HL-60 (cell line): ENCODE data around the gene ATXN7.

Source experiments
- DNase-seq, 2 experiments: peaks; one replicate each; pipeline ENCODE4 v3.0.0-alpha.2; 2010 to 2020; ENCODE audit warnings: low read depth in 1 of 2, low spot score in 1 of 2
- H3K27ac ChIP-seq: fragments of 250-450 bp; sonication (Bioruptor Pico); replicated peaks from 2 replicates; pipeline ENCODE4 v1.5.1; 2020; ENCODE audit warnings: mild to moderate bottlenecking, moderate library complexity
- H3K27me3 ChIP-seq: fragments of 250-450 bp; sonication (Bioruptor Pico); 2 replicates; pipeline ENCODE4 v1.5.1; 2021; ENCODE audit warnings: mild to moderate bottlenecking, moderate library complexity; ENCODE audit not compliant: insufficient read depth, poor library complexity, severe bottlenecking
- H3K4me3 ChIP-seq: replicated peaks from 2 replicates; pipeline ENCODE4 v1.5.1; 2011; ENCODE audit warnings: mild to moderate bottlenecking, control low read depth, low read length; ENCODE audit not compliant: insufficient read depth
- CTCF ChIP-seq: IDR thresholded peaks from one replicate; pipeline ENCODE4 v1.5.1; 2011; ENCODE audit warnings: low read length, control low read depth, inconsistent platforms; ENCODE audit not compliant: insufficient read depth
- GABPA ChIP-seq: IDR thresholded peaks from 2 replicates; pipeline ENCODE4 v1.6.1; 2012; ENCODE audit warnings: low read depth
- POLR2AphosphoS5 ChIP-seq: IDR thresholded peaks from 2 replicates; pipeline ENCODE4 v1.6.1; 2012; ENCODE audit warnings: low read depth
- REST ChIP-seq: IDR thresholded peaks from 2 replicates; pipeline ENCODE4 v1.6.1; 2012; ENCODE audit warnings: low read depth; ENCODE audit not compliant: insufficient replicate concordance
- SPI1 ChIP-seq: IDR thresholded peaks from 2 replicates; pipeline ENCODE4 v1.6.1; 2012; ENCODE audit warnings: low read depth, mild to moderate bottlenecking, borderline replicate concordance

Gene ATXN7

GRCh38 chr3:63864008-63864964 is 619 bp downstream of the ATXN7 start:
- peak overlapping the region; percentile 72 for H3K4me3 ChIP-seq
- TF ChIP-seq CTCF = no peak
- peak; percentile 15; the same call in 1 of the 2 replicates for TF ChIP-seq SPI1
- peak; percentile 37 to 68 for DNase-seq
- H3K27ac ChIP-seq = peak overlapping the region; percentile 91
- H3K27me3 ChIP-seq = no peaks in the 10 kb centered on the region

GRCh38 chr3:63864965-63865327 is 1.3 kb downstream of the ATXN7 start:
- no peak for TF ChIP-seq REST
- TF ChIP-seq GABPA = no peak
- TF ChIP-seq CTCF = no peak
- no peak for TF ChIP-seq POLR2AphosphoS5
- no peak for TF ChIP-seq SPI1
- Histone ChIP-seq H3K4me3 (peak overlapping the region; percentile 72), H3K27me3 (no peaks in the 10 kb centered on the region), H3K27ac (peak overlapping the region; percentile 91)
- no peak for DNase-seq

GRCh38 chr3:63867225-63867624 is 3.6 kb downstream of the ATXN7 start:
- no peak for DNase-seq
- TF ChIP-seq POLR2AphosphoS5 (no peak), SPI1 (no peak), REST (no peak), GABPA (no peak), CTCF (no peak)
- no peak overlapping the region for H3K4me3 ChIP-seq
- H3K27me3 ChIP-seq = no peaks in the 10 kb centered on the region
- H3K27ac ChIP-seq = no peak overlapping the region
